ENCODE measurements around the gene LST1. TPM values are rescaled to one million over a fixed set of nuclear protein-coding genes. Genes with fewer than 3 reads are reported as not detected.

Gene LST1
- total and polyA plus RNA-seq, 11 donors: 1.6 to 58.0 (median 3.7) TPM; not detected in 1

DNA sequence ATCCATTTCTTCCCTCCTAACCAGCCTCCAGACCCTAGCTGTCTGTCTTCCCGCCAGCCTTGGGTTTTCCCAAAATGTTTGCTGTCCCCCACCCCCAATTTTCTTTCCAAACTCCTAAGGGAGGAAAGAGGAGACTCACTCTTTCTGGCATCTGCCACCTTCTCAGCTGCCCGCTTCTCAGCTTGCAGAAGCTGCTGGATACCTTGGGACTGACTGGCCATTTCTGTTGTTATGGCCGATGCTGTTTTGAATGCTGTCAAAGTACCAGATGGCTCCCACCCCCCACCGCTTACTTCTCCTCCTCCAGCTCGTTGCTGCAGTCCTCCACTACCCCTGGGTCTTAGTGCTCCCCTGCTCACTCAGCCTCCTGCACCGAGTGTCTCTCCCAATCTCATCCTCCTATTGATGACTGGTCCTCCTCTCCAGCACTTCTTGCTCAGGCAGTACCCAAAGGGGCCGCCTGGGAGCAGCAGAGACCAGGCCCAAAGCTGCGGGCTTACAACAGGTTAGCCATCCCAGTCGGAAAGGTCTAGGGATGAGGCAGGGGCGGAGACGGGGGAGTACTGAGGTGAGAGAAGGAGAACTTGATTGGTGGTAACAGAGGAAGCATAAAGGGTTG lies 39.6 kb upstream of the LST1 start, which contains the start of gene ATP6V1G2:
ATP6V1G2 (minus strand) TSS at position 270 of the 619 bp plus-strand sequence; CDS start at position 221, 49 bp downstream.
- peak; percentile 86 to 90 (median 89) for DNase-seq
- Histone ChIP-seq H3K27me3 (no peaks in the 10 kb centered on the region), H3K27ac (peak within 1 kb of the TSS; percentile 63 to 95 (median 89)), H3K4me3 (peak within 1 kb of the TSS; percentile 1 to 64 (median 56)), H3K36me3 (peaks cover 0 to 28% (median 24%) of the 10 kb centered on the region in 9 donors), H3K9me3 (no peaks in the 10 kb centered on the region), H3K4me1 (peaks cover 0 to 37% (median 22%) of the 10 kb centered on the region in 12 donors)
- peak in 1 of 2 donors; percentile 25 for TF ChIP-seq POLR2A (IDR thresholded peaks at IDR 0.05)
- TF ChIP-seq, protein P1, sequence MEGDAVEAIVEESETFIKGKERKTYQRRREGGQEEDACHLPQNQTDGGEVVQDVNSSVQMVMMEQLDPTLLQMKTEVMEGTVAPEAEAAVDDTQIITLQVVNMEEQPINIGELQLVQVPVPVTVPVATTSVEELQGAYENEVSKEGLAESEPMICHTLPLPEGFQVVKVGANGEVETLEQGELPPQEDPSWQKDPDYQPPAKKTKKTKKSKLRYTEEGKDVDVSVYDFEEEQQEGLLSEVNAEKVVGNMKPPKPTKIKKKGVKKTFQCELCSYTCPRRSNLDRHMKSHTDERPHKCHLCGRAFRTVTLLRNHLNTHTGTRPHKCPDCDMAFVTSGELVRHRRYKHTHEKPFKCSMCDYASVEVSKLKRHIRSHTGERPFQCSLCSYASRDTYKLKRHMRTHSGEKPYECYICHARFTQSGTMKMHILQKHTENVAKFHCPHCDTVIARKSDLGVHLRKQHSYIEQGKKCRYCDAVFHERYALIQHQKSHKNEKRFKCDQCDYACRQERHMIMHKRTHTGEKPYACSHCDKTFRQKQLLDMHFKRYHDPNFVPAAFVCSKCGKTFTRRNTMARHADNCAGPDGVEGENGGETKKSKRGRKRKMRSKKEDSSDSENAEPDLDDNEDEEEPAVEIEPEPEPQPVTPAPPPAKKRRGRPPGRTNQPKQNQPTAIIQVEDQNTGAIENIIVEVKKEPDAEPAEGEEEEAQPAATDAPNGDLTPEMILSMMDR (IDR thresholded peaks at IDR 0.05): peak; percentile 92 to 99 (median 95)
- WGBS, 4 donors: 6 to 10% (median 8%) methylated on average over 11 of the region's 11 CpGs
- intact Hi-C loops (cut with DNase I): loop anchor here (1.0 to 10.0 kb wide), 9 partner anchors 34 to 408 kb away; partner anchors contain the start of genes LTB (in 7 of the 10), NELFE (in 3 of the 10), SKIC2 (in 3 of the 10) and APOM (in 1 of the 10)
- ATAC-seq: peak; percentile 72 to 81 (median 79)

DNA sequence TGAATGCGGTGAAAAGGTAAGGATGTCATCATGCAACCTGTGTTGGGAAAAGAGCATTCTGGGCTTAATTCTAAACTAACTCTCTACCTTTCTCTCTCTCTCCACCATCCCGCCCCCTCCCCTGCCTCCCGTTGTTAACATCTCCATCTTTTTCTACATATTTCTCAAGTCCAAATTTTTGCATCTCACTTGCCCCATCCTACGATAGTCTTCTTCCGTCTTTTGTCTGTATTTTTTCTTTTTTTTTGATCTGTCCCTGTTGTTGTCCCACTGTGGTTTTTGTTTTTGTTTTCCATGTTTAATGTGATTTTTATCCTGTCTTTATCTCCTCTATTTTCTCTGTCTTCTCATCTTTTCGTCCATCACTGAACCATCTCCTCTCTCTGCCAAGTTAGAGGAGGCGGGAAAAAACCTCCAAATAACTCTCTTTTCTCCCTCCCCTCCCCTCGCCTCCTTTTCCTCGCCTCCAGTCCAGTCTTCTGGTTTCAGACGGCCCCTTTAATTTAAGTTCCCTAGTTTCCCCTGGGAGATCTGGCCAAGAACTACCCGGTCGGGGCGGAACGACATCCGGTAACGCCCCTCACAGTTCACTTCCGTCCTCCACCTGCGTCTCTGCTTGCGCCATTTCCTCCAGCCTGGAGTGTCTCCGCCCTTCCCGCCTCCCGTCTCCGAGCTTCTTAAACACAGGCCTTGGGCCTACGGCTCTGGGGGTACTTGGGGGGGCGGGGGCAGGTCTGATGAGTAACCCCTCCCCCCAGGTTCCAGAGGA lies 38.9 kb upstream of the LST1 start, which contains the start of gene NFKBIL1:
NFKBIL1 (plus strand) TSS at position 651 of the 769 bp plus-strand sequence; CDS start at position 738, 87 bp downstream.
- H3K4me1 ChIP-seq: peaks cover 0 to 37% (median 22%) of the 10 kb centered on the region in 12 donors
- H3K27me3 ChIP-seq: no peaks in the 10 kb centered on the region
- peak; percentile 94 to 98 (median 98) for DNase-seq
- peaks cover 0 to 33% (median 24%) of the 10 kb centered on the region in 9 donors for H3K36me3 ChIP-seq
- peak; percentile 96 to 98 (median 97) for ATAC-seq
- intact Hi-C loops (cut with DNase I): loop anchor here (1.0 to 10.0 kb wide), 9 partner anchors 34 to 408 kb away; partner anchors contain the start of genes LTB (in 7 of the 10), NELFE (in 3 of the 10), SKIC2 (in 3 of the 10) and APOM (in 1 of the 10)
- peak within 1 kb of the TSS; percentile 63 to 95 (median 89) for H3K27ac ChIP-seq
- H3K9me3 ChIP-seq: no peaks in the 10 kb centered on the region
- 0 to 1% (median 0%) methylated on average over 25 of the region's 25 CpGs for WGBS, 4 donors
- peak within 1 kb of the TSS; percentile 4 to 64 (median 56) for H3K4me3 ChIP-seq
- TF ChIP-seq, protein P1 (IDR thresholded peaks at IDR 0.05): peak in 2 of 12 donors; percentile 1 to 21
- TF ChIP-seq POLR2A (IDR thresholded peaks at IDR 0.05): peak in 1 of 2 donors; percentile 62

DNA sequence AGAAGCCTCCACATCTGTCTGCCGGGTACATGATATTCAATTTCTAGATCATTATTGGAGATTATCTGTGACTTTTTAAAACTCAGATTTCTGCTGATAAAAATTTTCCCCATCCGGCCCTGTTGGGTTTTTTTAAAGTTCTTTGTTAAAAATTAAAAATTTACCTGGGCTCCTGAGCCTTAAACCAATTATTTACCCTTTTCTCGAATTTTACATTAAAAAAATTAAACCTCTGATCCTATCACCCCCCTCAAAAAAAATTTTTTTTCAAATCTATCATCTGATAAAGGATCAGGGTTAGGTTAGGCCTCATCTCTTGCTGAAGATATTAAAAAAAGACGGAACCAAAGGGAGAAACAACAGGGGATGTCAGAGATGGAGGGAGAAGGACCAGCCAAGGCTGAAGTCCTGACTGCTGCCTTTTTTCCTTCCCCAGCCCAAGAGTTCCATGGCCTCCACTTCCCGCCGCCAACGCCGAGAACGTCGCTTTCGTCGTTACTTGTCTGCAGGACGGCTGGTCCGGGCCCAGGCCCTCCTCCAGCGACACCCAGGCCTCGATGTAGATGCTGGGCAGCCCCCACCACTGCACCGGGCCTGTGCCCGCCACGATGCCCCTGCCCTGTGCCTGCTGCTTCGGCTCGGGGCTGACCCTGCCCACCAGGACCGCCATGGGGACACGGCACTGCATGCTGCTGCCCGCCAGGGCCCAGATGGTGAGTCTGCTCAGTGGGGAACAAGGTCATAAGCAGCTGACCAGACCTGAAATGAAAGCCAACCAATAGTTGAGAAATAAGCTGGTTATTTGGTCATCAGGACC lies 38.1 kb upstream of the LST1 start:
- H3K36me3 ChIP-seq: peaks cover 0 to 36% (median 24%) of the 10 kb centered on the region in 9 donors
- H3K27me3 ChIP-seq: no peaks in the 10 kb centered on the region
- DNase-seq (no peak), ATAC-seq (no peak)
- intact Hi-C loops (cut with DNase I): loop anchor here (1.0 to 10.0 kb wide), 9 partner anchors 33 to 407 kb away; partner anchors contain the start of genes LTB (in 7 of the 10), NELFE (in 3 of the 10), SKIC2 (in 3 of the 10) and APOM (in 1 of the 10)
- peak overlapping the region; percentile 63 to 95 (median 89) for H3K27ac ChIP-seq
- H3K4me3 ChIP-seq: peak overlapping the region; percentile 4 to 64 (median 56)
- peaks cover 0 to 32% (median 18%) of the 10 kb centered on the region in 12 donors for H3K4me1 ChIP-seq
- 71 to 77% (median 73%) methylated on average over 21 to 24 of the region's 24 CpGs for whole genome bisulfite sequencing, 4 donors
- no peaks in the 10 kb centered on the region for H3K9me3 ChIP-seq
- TF ChIP-seq, protein P1 (IDR thresholded peaks at IDR 0.05): no peak
- TF ChIP-seq POLR2A (IDR thresholded peaks at IDR 0.05): no peak
